ENCODE results near the gene BRME1.

- TF ChIP-seq, protein P1, sequence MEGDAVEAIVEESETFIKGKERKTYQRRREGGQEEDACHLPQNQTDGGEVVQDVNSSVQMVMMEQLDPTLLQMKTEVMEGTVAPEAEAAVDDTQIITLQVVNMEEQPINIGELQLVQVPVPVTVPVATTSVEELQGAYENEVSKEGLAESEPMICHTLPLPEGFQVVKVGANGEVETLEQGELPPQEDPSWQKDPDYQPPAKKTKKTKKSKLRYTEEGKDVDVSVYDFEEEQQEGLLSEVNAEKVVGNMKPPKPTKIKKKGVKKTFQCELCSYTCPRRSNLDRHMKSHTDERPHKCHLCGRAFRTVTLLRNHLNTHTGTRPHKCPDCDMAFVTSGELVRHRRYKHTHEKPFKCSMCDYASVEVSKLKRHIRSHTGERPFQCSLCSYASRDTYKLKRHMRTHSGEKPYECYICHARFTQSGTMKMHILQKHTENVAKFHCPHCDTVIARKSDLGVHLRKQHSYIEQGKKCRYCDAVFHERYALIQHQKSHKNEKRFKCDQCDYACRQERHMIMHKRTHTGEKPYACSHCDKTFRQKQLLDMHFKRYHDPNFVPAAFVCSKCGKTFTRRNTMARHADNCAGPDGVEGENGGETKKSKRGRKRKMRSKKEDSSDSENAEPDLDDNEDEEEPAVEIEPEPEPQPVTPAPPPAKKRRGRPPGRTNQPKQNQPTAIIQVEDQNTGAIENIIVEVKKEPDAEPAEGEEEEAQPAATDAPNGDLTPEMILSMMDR (IDR thresholded peaks at IDR 0.05): no peak
- no peak for TF ChIP-seq POLR2A (IDR thresholded peaks at IDR 0.05)
These were observed 48.3 kb upstream of the BRME1 start for GRCh38 chr19:13954185-13954584.

All from Peyer's patch (tissue), 4 donors.